Measurements from ENCODE around the gene COX6A1.

The COX6A1 gene

GRCh38 chr12:120437735-120438494 lies at the start of gene COX6A1:
Gene COX6A1, plus strand, starts transcription at chr12:120438113. Its CDS starts 14 bp downstream, at chr12:120438127.
- DNase-seq, result peak; percentile 94 to 97

GRCh38 chr12:120388691-120389481 lies 49.0 kb upstream of the COX6A1 start:
- DNase-seq, result no peak

DNA sequence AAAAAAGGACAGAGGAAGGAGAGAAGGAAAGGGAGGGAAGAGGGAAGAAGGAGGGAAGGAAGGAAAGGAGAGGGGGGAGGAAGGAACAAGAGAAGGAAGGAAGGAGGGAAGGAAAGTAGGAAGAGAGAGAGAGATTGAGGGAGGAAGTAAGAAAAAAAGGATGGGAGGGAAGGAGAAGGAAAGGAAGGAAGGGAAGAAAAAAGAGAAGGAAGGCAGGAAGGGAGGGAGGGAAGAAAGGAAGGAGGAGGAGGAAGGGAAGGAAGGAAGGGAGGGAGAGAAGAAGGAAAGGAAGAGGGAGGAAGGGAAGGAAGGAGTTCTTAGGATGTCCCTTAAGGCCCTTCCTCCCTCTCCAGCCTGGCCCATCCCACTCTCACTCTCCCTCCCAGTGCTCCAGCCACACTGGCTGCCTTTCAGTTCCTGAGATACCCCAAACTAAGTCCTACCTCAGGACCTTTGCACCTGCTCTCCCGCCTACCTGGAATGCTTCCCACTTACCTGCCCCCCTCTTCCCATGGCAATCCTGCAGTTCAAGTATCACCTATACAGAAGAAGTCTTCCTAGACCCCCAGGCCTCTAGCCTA lies 47.3 kb upstream of the COX6A1 start:
- no peak for DNase-seq

DNA sequence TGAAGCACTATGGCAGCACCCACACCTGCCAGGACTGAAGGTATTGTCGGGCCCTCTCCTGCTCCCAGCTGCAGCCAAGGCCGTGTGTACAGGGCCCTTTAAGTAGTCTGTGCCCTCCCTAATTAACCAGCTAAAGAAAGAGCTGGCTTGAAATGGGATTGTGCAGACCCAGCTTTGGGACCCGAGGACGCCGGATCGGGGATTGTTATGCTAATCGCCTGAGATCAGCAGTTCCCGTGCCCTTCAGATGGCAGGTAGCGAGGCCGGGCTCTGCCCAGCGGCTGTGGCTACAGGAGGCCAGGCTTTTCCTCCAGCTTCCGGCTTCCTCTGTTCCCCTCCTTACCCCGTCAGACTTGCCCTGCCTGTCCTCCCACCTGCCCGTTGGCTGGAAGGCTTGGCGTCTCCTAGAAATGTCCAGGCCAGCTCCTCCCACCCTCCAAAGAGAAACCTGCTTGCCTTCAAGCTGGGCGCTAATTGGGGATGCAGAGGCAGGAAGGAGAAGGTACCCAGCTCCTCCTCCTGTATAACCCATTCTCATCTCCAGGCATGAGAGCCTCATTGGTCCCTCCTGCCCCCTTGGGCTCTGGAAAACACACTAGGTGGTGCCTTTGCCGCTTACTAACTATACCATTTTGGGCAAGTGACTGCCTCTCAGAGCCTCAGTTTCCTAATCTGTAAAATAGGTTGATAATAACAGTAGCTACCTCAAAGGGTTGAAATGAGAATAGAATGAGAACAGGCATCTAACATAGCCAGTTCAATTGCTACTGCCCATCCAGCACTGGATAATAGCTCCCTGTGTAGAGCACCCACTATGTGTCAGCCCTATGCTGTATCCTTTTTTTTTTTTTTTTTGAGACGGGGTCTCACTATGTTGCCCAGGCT lies 43.2 kb upstream of the COX6A1 start:
- DNase-seq, result no peak

DNA sequence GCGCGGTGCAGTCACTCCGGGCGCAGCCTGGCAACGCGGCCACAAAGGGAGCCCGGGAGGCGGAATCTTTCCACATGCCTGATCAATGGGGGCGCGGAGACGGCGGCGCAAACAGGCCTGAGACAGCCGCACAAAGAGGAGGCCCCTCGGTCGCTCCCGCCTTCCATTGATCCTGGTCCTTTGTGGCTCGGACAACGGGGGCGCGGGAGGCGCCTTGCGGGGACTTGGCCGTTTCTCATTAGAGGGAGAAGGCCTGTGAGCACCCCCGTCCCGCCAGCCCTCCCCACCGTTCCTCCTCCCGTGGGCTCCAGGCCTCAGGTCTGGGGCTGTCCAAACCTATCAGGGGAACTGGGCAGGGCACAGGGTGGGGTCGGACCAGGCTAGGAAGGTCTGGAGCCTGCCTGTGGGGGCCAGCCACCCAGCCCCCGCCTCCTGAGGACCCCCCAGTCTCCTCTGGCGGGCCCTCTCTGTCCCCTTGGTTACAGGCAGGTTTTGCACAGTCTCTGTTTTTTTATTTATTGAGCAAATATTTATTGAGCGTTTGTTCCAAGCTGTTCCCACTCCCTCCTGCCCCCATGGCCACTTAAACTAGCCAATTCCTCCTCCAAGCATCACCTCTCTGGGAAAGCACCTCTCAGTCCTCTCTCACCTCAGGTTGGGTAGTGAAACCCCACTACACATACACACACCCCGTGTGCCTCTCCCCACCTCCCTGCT lies 39.9 kb upstream of the COX6A1 start:
- DNase-seq, result no peak

DNA sequence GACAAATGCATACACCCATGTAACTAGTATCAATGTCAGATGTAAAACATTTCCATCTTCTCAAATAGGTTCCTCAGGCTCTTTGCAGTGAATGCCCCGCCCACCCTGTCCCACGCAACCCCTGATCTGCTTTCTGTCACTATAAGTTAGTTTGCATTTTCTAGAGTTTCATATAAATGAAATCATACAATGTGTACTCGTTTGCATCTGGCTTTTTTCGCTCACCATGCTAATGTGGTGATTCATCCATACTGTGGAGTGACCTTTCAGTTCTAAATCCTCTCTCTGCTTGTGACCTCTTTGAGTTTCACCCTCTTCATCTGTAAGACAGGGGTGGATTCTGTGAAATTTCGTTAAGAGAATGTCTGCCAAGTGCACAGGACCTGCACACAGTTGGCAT lies 38.4 kb upstream of the COX6A1 start:
- no peak for DNase-seq

DNA sequence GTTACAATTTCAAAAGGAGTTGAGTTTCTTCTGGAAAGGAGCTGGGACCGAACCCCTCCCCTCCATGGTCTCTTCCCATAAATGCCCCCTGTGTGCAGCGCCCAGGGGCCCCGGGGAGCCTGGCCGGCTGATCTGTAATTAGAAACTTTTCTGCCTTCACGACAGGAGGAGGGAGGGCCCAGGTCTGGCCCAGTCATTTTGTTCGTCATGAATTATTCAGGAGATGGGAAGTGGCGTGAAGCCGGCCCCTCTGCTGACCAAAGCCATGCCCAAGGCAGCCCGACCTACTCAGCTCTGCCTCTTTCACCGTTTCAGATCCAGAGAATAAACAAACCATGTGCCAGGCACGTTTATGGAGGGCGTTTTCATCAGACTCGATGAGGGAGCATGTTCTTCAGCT lies 35.7 kb upstream of the COX6A1 start:
- no peak for DNase-seq

DNA sequence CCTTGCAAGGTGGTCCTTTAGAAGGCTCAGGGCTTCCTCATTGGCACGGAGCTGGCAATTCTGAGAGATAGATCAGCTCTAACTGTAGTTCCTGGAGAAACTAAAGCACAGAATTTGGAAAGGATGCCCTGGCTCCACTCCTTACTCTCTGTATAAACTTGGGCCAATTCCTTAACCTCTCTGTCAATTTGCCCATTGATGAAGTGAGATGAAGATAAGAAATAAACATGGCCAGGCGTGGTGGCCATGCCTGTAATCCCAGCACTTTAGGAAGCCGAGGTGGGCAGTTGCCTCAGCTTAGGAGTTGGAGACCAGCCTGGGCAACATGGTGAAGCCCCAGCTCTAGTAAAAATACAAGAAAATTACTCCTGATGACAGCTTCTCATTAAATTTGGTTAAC lies 34.0 kb upstream of the COX6A1 start:
- DNase-seq, result no peak

DNA sequence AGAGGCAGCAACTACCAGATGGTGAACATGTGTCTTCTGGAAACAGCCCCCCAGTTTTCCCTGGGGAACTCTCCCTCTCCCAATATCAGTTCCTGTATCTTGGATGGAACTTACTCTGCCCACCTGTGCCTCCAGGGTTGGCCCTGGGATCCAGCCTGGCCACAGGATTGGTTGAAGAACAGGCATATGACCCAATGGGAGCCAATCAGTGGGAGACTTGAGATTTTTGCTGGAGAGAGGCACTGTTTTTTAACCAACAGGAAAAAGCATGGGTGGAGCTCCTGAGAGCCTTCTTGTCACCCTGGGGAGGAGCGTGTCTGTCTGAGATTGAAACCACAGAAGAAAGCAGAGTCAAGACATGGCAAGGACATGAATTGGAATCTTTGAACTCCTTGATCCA lies 33.6 kb upstream of the COX6A1 start:
- no peak for DNase-seq

GRCh38 chr12:120406069-120406468 lies 31.8 kb upstream of the COX6A1 start:
- no peak for DNase-seq

DNA sequence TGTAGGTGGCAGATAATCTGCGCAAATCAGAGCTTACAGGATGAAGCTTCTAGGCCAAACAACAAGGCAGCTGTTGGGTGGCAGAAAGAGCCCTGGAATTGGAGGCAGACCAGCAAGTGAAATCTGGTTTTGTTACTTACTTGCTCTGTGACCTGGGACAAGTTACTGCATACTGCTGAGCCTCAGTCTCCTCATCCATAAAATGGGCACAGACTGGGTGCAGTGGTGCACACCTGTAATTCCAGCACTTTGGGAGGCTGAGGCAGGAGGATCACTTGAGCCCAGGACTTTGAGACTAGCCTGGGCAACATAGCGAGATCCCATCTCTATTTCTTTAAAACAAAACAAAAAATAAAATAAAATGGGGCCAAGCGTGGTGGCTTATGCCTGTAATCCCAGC lies 31.4 kb upstream of the COX6A1 start:
- no peak for DNase-seq

DNA sequence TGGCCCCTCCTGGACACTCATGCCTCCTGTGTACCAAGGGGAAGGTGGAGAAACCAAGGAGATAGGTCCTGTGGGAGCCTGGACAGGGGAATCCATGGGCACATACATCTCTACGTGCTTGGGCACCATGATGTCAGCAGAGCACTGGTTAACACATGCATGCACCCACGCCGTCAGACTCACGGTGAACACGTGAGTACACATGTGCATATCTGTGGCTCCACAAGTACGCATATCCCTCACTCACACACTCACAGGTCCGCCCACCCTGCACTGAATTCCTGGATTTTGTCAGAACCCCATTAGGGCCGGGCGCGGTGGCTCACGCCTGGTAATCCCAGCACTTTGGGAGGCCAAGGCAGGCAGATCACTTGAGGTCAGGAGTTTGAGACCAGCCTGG lies 29.1 kb upstream of the COX6A1 start:
- no peak for DNase-seq

DNA sequence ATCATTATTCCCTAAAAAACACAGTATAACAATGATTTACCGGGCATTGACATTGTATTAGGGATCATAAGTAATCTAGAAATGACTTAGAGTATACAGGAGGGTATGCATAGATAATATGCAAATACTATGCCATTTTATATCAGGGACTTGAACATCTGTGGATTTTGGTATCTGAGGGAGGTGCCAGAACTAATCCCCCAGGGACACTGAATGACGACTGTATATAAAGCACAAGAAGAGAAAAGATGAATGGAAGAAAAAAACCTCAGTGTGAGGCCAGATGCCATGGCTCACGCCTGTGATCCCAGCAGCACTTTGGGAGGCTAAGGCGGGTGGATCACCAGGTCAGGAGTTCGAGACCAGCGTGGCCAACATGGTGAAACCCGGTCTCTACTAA lies 25.5 kb upstream of the COX6A1 start:
- DNase-seq, result no peak

DNA sequence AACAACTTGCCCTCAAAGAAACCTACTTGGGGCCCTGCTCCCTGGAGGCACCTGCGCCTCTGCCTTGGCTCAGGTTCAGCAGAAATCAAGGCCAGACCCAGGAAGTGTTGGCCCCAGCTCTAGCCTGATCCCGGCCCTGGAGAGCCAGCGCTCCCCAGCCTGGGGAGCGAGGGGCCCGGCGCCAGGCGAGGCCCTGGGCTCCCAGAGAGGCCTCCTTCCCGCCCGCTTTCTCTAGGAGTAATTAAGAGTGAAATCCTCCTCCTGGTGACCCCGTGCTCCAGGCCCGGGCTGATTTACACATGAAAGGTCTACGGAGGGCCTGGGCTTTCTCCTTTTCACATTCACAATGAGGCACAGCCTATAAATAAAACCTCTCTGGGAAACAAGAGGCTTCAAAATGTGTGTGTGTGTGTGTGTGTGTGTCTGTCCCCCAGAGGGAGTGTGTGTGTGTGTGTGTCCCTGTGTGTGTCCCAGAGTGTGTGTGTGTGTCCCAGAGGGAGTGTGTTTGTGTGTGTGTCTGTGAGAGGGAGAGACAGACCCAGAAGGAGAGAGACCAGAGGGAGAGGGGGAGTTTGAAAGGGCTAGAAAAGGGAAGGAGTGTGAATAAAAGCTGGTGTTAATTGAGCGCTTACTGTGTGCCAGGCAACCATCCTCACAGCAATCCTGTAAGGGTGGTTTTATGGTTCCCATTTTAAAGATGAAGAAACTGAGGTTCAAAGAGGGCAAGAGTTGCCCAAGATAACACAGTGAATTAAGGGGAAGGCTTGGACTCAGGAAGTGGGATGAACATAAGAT lies 23.8 kb upstream of the COX6A1 start:
- DNase-seq, result no peak

DNA sequence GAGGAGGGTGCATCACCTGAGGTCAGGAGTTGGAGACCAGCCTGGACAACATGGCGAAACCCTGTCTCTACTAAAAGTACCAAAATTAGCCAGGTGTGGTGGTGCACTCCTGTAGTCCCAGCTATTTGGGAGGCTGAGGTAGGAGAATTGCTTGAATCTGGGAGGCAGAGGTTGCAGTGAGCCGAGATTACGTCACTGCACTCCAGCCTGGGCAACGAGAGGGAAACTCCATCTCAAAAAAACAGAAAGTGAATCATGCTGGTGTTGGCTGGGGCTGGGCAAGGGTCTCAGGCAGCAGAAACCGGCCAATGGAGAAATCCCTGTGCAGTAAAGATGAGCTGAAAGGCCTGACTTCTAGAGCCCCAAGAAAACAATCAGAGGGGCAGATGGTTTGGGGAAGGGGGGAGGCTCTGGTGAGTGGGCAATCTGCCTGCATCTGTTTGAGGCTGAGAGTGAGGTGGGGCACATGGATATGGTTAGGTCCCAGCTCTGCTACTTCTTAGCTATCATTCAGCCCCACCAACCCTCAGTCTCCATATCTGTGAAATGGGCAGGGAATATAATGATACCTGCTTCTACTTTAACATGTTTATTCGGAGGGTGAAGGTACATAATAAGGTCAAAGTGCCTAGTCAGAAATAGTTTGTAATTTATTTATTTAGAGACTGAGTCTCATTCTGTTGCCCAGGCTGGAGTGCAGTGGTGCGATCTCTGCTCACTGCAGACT lies 21.3 kb upstream of the COX6A1 start:
- DNase-seq, result peak in 1 of 2 experiments; percentile 15

GRCh38 chr12:120417917-120418580 lies 19.9 kb upstream of the COX6A1 start:
- no peak for DNase-seq

DNA sequence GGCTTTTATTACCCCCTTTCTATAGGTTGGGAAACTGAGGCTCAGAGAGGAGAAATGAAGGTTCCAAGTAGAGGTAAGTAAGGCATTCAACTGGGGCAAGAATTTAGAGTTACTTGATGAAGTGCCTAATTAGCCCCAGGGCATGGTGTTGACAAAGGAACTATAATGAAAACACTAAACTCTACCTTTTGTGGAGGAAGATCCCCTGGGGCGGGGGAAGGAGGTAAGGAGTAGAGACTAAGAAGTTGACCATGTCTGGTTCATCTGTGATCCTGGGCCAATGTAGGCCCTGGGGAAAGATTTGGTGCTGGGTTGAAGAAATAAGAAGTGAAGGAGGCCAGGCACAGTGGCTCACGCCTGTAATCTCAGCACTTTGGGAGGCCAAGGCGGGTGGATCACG lies 16.2 kb upstream of the COX6A1 start:
- no peak for DNase-seq

DNA sequence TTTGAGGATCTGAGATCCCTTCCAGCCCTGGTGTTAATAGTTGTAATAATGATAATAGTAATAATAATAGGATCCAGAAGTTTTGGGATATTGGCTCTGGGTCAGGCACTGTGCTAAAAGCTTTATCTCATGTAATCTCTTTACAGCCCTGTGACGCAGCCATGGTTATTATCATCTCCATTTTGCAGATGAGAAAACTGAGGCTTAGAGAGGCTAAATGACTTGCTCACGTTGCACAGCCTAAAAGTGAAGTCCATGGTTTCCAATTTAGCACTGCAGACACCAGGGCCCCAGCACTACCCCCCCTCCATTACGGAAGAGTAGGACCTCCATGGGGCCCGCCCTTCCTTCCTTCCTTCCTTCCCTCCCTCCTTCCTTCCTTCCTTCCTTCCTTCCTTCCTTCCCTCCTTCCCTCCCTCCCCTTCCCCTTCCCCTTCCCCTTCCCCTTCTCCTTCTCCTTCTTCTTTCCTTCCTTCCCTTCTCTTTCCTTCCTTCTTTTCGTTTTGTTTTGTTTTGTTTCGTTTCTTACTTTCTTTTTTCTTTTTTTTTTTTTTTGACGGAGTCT lies 14.9 kb upstream of the COX6A1 start:
- no peak for DNase-seq

DNA sequence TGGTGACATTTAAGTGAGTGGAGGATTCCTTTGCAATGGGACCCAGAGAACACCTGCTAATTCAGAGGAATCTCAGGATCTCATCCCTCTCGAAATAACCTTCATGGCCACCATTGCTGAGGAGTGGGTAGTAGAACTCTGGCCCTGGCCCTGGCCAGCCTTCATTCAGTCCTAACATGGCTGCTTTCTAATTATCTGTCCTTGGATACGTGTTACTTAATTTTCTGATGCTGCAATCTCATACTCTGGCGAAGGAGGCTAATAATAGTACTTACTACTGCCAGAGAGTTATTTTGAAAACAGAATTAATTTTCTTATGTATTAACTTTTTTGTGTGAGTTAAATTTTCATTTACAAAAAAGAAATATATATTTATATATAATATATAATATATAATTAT lies 12.1 kb upstream of the COX6A1 start:
- DNase-seq, result no peak

All from NCI-H446 (cell line).